Psoas muscle (tissue), 8 donors: Measurements from ENCODE around the gene MACO1. TPM values are rescaled to one million over a fixed set of nuclear protein-coding genes. Genes with fewer than 3 reads are reported as not detected.
A peak's percentile ranks its signal among the peaks of the same experiment; 100 is the strongest.
"Not testable (repeated sequence)": the region's sequence is repeated elsewhere in the genome, so short reads cannot be mapped to it uniquely, and the experiment has no call there.

Source experiments
- ATAC-seq, 4 donors: fragments of 200-7000 bp; cut with Tn5 transposase; one replicate each; pipeline ENCODE4 v1.9.1; 2020; ENCODE audit warnings: moderate library complexity in 3 of 4, mild to moderate bottlenecking in 2 of 4
- DNase-seq, 2 donors: peaks; one replicate each; pipeline ENCODE4 v3.0.0-alpha.2; 2020
- H3K27ac ChIP-seq: fragments of 200-600 bp; one replicate; pipeline ENCODE4 v1.8.0; 2022
- H3K27me3 ChIP-seq, 3 donors: fragments of 200-600 bp in 1 of 3; one replicate each; pipeline versions ENCODE4 v1.6.1 to v1.8.0; 2013 to 2022; ENCODE audit warnings: low read length in 2 of 3, mild to moderate bottlenecking in 2 of 3, moderate library complexity in 1 of 3; ENCODE audit not compliant: insufficient read depth in 3 of 3
- H3K36me3 ChIP-seq, 2 donors: fragments of 200-600 bp in 1 of 2; one replicate each; pipeline versions ENCODE4 v1.6.1 to v1.8.0; 2013 to 2022; ENCODE audit warnings: low read depth in 1 of 2, mild to moderate bottlenecking in 1 of 2, moderate library complexity in 1 of 2; ENCODE audit not compliant: insufficient read depth in 1 of 2
- H3K4me1 ChIP-seq: fragments of 200-600 bp; one replicate; pipeline ENCODE4 v1.8.0; 2022
- H3K4me3 ChIP-seq: fragments of 200-600 bp; one replicate; pipeline ENCODE4 v1.8.0; 2022; ENCODE audit warnings: mild to moderate bottlenecking
- H3K9me3 ChIP-seq: fragments of 200-600 bp; one replicate; pipeline ENCODE4 v1.8.0; 2022
- WGBS, 3 donors: extraction: QIAGEN DNeasy Blood & Tissue Kit; methylation state at CpG; one replicate each; pipeline versions ENCODE4 v1.1.6 to v1.1.7; 2013; 5-methylcytosine and 5-hydroxymethylcytosine counted together
- intact Hi-C, 2 donors: fragments of 100-400 bp; cut with DNase I; formaldehyde crosslinking; loops; one replicate each; pipeline versions ENCODE4 v1.11.0 to v1.14.2; 2022
- long read RNA-seq, 2 donors: library from polyadenylated mRNA; unstranded; transcript quantifications; one replicate each; pipeline ENCODE4 v2.0.0, GENCODE V29; 2021
- polyA plus RNA-seq, 3 donors: library from polyadenylated mRNA; stranded (reverse); fragments of 200-250 nt; gene quantifications; one replicate each; pipeline ENCODE4 v1.2.3, GENCODE V29; 2013
- total RNA-seq, 4 donors: library from RNA; stranded (reverse); fragmentation: NEBNext Ultra II Directional in 2 of 4; extraction: Animal tissue kit (Norgen Biotek cat#: 25700) in 2 of 4; gene quantifications; one replicate each; pipeline versions ENCODE4 v1.2.1 to v1.2.4, GENCODE V29; 2021 to 2023
- TF ChIP-seq, protein P1 (sequence below): fragments of 200-600 bp; IDR thresholded peaks from one replicate; pipeline ENCODE4 v1.8.0; 2022; ENCODE audit warnings: antibody characterized with exemption
- donor health status: healthy with polysubstance abuse.
- donor health status: DM: no; HTN: no; CAD: no; lungs with moderate emphysema.
- donor health status: Bipolar disorder and iron deficiency.
- donor health status: healthy.
- donor health status: DM: yes; HTN: yes; CAD: no.
- donor health status: DM: no; HTN: no; CAD: no.
- donor health status: DM: no; HTN: no; CAD: no.
- donor health status: DM: yes; HTN: yes; CAD: no.

Gene MACO1
- total RNA-seq (10 to 100 TPM; 22.7 to 49.7 (median 30.8) TPM), polyA plus RNA-seq (10 to 100 TPM in 2 of 3 donors, 1 to 10 TPM in 1; 8.8 to 40.5 (median 34.9) TPM)
- long read RNA-seq, donor 1, transcript MACO1-201 (11 exons, 3,917 nt): major isoform, 5 of 21 reads
- long read RNA-seq, donor 1, partial matches to known transcripts: 13 of 21 reads
- long read RNA-seq, donor 1, other reads (novel, unspliced or antisense): 3 of 21 reads
- long read RNA-seq, donor 2, transcript MACO1-201 (11 exons, 3,917 nt): major isoform, 7 of 26 reads
- long read RNA-seq, donor 2, partial matches to known transcripts: 12 of 26 reads
- long read RNA-seq, donor 2, other reads (novel, unspliced or antisense): 7 of 26 reads

GRCh38 chr1:25430073-25430966 lies at the start of gene MACO1:
Gene MACO1, plus strand, starts transcription at chr1:25430897. Its CDS starts 202 bp downstream, at chr1:25431099.
- Histone ChIP-seq H3K4me3 (peak within 1 kb of the TSS; percentile 94), H3K27ac (peak within 1 kb of the TSS; percentile 95), H3K27me3 (no peaks in the 10 kb centered on the region), H3K36me3 (peaks cover 0 to 5% of the 10 kb centered on the region in 2 donors), H3K4me1 (peaks cover 32% of the 10 kb centered on the region), H3K9me3 (no peaks in the 10 kb centered on the region)
- ATAC-seq (peak; percentile 93 to 94 (median 93)), DNase-seq (peak; percentile 97 to 98)
- intact Hi-C loops: loop anchor here (2.0 to 5.0 kb wide), 3 partner anchors 46 to 367 kb away; no protein-coding TSS in a partner anchor
- TF ChIP-seq, protein P1, sequence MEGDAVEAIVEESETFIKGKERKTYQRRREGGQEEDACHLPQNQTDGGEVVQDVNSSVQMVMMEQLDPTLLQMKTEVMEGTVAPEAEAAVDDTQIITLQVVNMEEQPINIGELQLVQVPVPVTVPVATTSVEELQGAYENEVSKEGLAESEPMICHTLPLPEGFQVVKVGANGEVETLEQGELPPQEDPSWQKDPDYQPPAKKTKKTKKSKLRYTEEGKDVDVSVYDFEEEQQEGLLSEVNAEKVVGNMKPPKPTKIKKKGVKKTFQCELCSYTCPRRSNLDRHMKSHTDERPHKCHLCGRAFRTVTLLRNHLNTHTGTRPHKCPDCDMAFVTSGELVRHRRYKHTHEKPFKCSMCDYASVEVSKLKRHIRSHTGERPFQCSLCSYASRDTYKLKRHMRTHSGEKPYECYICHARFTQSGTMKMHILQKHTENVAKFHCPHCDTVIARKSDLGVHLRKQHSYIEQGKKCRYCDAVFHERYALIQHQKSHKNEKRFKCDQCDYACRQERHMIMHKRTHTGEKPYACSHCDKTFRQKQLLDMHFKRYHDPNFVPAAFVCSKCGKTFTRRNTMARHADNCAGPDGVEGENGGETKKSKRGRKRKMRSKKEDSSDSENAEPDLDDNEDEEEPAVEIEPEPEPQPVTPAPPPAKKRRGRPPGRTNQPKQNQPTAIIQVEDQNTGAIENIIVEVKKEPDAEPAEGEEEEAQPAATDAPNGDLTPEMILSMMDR: no peak
- 0% methylated on average over 85 to 87 of the region's 87 CpGs for WGBS, 3 donors

GRCh38 chr1:25382543-25382942 lies 48.2 kb upstream of the MACO1 start:
- not testable (repeated sequence) for H3K36me3 ChIP-seq, ATAC-seq

GRCh38 chr1:25383090-25383489 lies 47.6 kb upstream of the MACO1 start:
- not testable (repeated sequence) for H3K4me1 ChIP-seq

More at GRCh38 chr1:25382543-25382942, 48.2 kb upstream of the MACO1 start:
- H3K4me1 ChIP-seq, DNase-seq, intact Hi-C loops, H3K27me3 ChIP-seq, H3K9me3 ChIP-seq, H3K4me3 ChIP-seq, H3K27ac ChIP-seq: not testable (repeated sequence)
- WGBS, 3 donors: 68 to 80% (median 68%) methylated on average over 1 of the region's 1 CpG

GRCh38 chr1:25383875-25384274 lies 46.8 kb upstream of the MACO1 start:
- DNase-seq, H3K27ac ChIP-seq, ATAC-seq, intact Hi-C loops, H3K9me3 ChIP-seq, H3K4me1 ChIP-seq, H3K4me3 ChIP-seq, H3K27me3 ChIP-seq, H3K36me3 ChIP-seq: not testable (repeated sequence)
- no CpG with 5 or more reads among the region's 1 CpG for WGBS, 3 donors

More at GRCh38 chr1:25383090-25383489, 47.6 kb upstream of the MACO1 start:
- H3K36me3 ChIP-seq, H3K4me3 ChIP-seq, H3K27me3 ChIP-seq, H3K27ac ChIP-seq, H3K9me3 ChIP-seq, DNase-seq, intact Hi-C loops: not testable (repeated sequence)
- 89 to 100% (median 97%) methylated on average over 1 of the region's 1 CpG for WGBS, 3 donors
- ATAC-seq: peak in 3 of 4 donors; percentile 28 to 47 (median 42)

GRCh38 chr1:25387096-25387495 lies 43.6 kb upstream of the MACO1 start:
- 65 to 74% (median 67%) methylated on average over 4 of the region's 4 CpGs for WGBS, 3 donors
- DNase-seq: not testable (repeated sequence)

DNA sequence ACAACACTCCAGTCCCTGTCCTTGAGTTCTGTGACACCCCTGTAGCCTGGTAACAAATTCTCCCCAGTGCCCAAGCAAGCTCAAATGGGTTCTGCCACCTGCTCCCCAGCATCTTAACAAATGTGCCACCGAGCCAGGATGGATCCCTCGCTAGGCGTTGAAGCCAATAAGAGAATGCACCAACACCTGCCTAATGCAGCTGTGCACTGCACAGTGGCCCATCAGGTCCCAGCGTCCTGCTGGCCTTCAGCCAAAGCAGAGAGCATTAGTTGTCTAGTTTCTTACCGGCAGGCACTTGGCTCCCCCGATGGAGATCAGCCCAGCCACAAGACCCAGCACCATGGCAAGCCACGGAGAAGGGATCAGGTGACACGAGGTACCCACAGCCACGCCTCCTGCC lies 42.0 kb upstream of the MACO1 start:
- H3K27me3 ChIP-seq, H3K4me1 ChIP-seq, H3K9me3 ChIP-seq, intact Hi-C loops, DNase-seq, H3K36me3 ChIP-seq, H3K4me3 ChIP-seq, ATAC-seq, H3K27ac ChIP-seq: not testable (repeated sequence)
- WGBS, 3 donors: 28 to 41% (median 33%) methylated on average over 6 to 8 of the region's 9 CpGs

More at GRCh38 chr1:25387096-25387495, 43.6 kb upstream of the MACO1 start:
- H3K4me3 ChIP-seq, ATAC-seq, H3K4me1 ChIP-seq, H3K27me3 ChIP-seq, H3K9me3 ChIP-seq, H3K27ac ChIP-seq, H3K36me3 ChIP-seq, intact Hi-C loops: not testable (repeated sequence)

DNA sequence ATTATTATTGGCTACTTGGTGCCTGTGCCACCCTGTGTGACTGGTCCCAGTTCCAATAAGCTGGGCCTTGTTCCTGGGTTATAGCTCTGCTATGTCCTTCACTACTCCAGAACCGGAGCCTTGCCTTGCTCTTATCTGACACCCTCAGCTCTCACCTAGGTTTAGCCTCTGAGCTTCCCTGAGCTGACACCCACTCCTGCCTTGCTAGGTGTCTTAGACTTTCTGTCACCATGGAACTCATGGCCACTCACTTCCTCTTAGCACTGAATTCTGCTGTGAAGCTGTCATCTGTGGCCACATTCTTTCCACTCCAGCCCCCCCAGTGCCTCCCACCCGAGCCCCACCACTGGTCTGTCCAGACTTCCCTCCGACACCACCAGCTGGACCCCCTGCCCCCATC lies 41.0 kb upstream of the MACO1 start:
- H3K4me3 ChIP-seq, H3K9me3 ChIP-seq, DNase-seq, intact Hi-C loops, H3K27me3 ChIP-seq, ATAC-seq, H3K36me3 ChIP-seq, H3K4me1 ChIP-seq, H3K27ac ChIP-seq: not testable (repeated sequence)
- 87 to 96% (median 88%) methylated on average over 2 to 3 of the region's 3 CpGs for WGBS, 3 donors
